ENCODE data around the gene CADM2.

- TF ChIP-seq EZH2 (IDR thresholded peaks at IDR 0.05): no peak
- TF ChIP-seq POLR2AphosphoS5 (IDR thresholded peaks at IDR 0.05; ENCODE audit: borderline replicate concordance, low read depth, low read length): no peak
These were observed 801.6 kb downstream of the CADM2 start for GRCh38 chr3:85760342-85760741.

All from SK-N-MC (cell line).